Dermis microvascular lymphatic vessel endothelial cell (primary cell): ENCODE data around the gene PIGU. TPM values are rescaled to one million over a fixed set of nuclear protein-coding genes. Genes with fewer than 3 reads are reported as not detected.
"Not testable (repeated sequence)": the region's sequence is repeated elsewhere in the genome, so short reads cannot be mapped to it uniquely, and the experiment has no call there.

ENCODE experiments used
- DNase-seq, 2 donors: peaks; one replicate each; pipeline versions ENCODE4 v3.0.0 to v3.0.0-alpha.2; 2010; ENCODE audit warnings: low read depth in 2 of 2
- total RNA-seq: library from RNA; depleted of rRNA; stranded (reverse); fragments of >200 nt; gene quantifications from 2 replicates; pipeline ENCODE4 v1.2.1, GENCODE V29; 2014

The PIGU gene
- total RNA-seq, 1 donor from 2014 or later = 3.9 TPM

GRCh38 chr20:34536798-34537394, 140.0 kb downstream of the PIGU start:
- peak in 1 of 2 donors; percentile 65 for DNase-seq

- DNase-seq = no peak
These were observed 141.0 kb downstream of the PIGU start for GRCh38 chr20:34535857-34536256.

GRCh38 chr20:34535301-34535840, 141.5 kb downstream of the PIGU start:
- DNase-seq = no peak

GRCh38 chr20:34534391-34535165, 142.3 kb downstream of the PIGU start:
- DNase-seq = no peak

DNA sequence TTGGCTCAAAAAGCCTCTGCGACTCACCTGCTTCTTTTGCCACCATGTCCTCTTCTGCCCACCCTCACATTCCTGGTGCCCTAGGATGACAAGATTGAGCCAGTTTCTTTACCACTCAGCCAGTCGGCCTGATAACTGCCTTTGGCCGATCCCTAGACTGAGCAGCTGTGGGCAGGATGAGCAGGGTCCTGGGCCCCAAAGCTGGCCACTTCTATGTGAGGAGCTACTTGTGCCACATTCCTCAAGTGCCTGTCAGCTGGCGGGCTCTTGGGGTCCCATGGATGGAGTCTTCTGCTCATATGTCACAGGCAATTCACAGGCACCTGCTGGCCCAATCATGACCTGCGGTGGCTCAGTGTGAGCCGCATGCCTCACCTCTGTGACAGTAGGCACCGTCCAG, 144.1 kb downstream of the PIGU start:
- no peak for DNase-seq

GRCh38 chr20:34532320-34532719, 144.6 kb downstream of the PIGU start:
- DNase-seq = no peak

- DNase-seq = no peak
These were observed 145.2 kb downstream of the PIGU start for GRCh38 chr20:34531608-34532265.

DNA sequence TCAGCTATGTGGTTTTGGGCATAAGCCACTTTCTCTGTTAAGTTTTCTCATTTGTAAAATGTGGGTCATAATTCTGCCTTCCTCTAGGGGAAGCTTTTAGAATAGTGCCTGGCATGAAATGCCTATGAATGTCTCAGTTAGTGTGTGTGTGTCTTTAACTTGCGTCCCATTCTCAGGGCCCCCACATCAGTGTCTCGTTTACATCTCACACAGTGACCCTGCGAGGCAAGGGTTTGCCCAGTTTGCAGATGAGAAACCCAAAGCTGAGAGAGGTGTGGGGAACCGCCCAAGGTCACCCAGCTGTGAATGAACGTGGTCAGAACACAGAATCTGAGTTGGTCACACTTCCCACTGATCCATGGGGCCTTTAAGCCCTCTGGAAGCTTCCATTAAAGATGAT, 146.6 kb downstream of the PIGU start:
- DNase-seq = no peak

DNA sequence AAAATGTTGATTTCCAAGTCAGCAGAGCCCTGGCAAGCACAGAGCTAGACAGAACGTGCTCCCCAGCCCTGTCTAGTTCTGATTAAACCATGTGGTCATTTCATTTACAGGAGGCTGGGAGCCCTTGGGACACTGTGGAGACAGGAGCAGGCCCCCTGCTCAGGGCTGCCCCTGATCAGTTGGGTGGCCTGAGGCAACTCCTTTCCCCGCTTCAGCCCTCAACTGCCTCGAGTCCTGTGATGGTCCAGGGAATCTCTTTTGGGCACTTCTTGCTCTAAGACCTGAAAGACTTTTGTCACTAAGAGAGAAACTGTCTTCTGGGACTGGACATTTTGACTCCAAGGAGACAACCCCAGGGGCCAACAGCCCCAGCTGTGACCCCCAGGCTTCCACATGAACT, 147.2 kb downstream of the PIGU start:
- DNase-seq = no peak

- peak; percentile 72 for DNase-seq
These were observed 148.0 kb downstream of the PIGU start for GRCh38 chr20:34528921-34529297.

DNA sequence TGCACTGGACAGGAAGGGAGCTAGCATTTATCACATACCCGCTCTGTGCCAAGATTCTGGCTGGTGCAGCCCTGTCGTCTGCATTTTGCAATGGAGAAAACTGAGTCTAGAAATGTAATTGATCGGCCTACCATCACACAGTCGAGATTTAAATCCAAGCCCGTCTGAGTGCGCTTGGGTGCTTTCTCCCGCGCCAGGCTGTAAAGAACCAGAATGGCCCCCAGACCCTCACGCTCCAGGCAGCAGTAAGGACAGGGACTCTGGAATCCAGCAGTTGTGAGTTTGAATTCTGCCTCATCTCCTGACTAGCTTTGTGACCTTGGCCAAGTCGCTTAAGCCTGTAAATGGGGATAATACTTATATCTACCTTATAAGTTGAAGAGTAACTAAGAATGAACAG, 149.9 kb downstream of the PIGU start:
- no peak for DNase-seq

DNA sequence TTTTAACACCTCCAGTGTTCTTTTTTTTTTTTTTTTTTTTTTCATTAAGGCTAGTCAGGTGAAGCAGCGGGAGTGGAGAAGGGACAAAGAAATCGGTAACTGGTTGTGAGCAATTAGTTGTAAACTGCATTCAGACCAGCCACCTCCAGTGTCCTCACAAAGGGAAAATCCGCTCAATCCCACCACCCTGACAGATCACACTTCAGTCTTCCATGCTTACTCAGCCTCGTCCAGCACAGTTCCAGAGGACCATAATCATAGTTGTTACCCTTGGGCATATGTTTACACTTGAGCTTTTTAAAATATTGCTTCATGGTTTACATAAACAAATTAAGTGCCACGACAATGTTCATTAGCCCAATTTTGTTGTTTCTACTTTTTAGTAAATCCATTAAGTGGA, 150.4 kb downstream of the PIGU start:
- no peak for DNase-seq

- peak; percentile 91 to 99 for DNase-seq
These were observed 151.0 kb downstream of the PIGU start for GRCh38 chr20:34525709-34526416.

DNA sequence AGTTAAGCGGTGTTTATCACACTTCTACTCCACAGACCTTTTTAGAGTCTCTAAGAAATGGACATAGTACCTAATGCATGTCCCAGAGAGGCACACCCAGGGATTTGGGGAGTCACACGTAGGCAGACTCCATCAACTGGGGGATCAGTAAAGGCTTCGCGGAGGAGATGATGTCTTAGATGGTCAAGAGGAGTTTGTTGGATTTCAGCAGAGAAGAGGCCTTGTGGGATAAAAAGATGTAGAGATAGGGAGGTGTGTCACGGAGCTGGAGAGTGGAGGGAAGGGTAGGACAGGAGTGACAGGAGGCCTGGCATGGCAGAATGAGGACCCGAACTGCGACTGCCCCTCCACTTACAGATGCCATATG, 151.6 kb downstream of the PIGU start:
- no peak for DNase-seq

DNA sequence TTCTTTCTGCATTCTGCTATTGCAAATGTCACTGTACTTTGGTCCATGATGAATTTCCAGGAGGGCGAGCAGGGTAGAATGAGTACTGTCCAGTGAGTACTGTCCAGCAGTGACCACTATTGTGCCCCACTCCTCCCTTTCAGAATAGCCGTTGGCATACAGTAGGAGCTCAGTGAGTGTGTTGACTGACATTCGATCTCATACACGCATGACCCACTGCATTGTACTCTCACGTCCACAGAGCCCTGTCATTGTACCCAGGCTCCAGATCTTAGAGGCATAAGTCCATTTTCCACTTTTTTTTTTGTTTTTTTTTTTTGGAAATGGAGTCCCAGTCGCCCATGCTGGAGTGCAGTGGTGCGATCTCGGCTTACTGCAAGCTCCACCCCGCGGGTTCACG, 152.5 kb downstream of the PIGU start:
- DNase-seq = no peak

GRCh38 chr20:34522969-34523871, 153.7 kb downstream of the PIGU start:
- peak in 1 of 2 donors; percentile 71 for DNase-seq

DNA sequence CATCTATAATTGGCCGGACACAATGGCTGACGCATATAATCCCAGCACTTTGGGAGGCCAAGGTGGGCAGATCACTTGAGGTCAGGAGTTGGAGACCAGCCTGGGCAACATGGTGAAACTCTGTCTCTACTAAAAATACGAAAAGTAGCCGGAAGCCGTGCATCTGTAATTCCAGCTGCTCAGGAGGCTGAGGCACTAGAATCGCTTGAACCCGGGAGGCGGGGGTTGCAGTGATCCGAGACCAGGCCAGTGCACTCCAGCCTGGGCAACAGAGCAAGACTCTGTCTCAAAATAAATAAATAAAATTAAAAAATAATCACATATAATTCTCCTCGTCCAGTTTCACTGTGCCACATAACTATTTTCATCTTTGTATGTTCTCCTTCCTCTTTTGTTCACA, 157.1 kb downstream of the PIGU start:
- not testable (repeated sequence) for DNase-seq

DNA sequence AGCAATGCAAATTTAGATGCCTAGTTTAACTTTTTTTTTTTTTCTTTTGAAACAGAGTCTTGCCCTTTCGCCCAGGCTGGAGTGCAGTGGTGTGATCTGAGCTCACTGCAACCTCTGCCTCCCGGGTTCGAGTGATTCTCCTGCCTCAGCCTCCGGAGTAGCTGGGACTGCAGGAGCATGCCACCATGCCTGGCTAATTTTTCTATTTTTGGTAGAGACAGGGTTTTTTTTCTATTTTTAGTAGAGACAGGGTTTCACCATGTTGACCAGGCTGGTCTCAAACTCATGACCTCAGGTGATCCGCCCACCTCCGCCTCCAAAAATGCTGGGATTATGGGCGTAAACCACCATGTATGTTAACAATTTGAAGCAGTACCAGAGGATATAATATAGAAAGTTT, 158.0 kb downstream of the PIGU start:
- DNase-seq = not testable (repeated sequence)

DNA sequence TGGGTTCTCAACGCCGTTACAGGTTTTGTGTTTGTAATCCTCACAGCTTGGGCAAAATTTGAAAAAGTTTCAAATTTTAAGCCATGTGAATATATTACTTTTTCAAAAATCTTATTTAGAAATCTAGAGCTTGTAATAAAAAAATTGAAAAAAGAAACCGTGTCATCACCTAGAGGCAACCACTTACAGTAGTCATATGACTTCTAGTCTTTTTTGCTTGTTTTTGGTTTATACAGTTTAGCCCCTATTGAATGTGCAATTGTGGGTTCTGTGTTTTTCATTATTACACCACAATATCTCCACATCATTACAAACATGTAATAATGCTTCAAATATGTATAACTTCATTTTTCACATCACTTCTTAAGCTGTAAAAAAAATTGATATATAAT, 159.8 kb downstream of the PIGU start:
- DNase-seq = no peak

DNA sequence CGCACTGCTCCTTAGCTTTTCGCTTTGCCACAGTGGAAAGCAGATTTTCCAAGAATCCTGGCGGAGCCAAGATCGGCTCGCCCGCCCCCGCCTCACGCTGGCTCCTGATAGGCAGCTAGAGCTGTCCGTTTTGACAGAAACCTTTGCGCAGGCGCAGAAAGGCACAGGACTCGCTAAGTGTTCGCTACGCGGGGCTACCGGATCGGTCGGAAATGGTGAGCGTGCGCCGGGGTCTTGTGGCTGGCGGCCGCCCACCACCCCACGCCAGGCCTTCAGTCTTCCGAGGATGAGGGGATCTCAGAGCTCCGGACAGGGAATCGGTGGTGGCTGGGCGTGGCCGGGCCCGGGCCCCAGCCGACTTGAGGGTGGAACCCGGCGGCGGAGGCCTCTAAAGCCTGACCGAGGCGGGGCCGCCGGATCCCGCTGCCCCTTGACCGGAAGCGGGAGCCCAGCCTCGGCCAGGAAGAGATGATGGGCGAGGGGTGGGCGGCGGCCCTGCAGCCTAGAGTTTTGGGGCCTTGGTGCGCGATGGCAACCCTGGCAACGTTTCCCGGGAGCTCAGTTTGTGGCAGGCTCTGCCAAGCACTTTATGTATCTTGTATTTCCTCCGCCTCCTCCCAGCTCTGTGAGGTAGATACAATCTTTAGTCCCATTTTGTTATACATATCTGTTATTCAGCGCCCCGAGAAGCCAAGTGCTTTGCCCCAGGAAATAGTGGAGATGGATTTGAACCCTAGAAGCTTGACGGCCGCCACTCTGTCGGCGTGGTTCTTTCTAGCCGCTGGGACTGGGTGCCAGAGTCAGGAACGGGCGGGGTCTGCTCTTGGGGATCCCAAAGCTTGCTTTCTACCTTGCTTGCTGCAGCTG, 160.4 kb downstream of the PIGU start, which contains the start of gene DYNLRB1:
TSS of gene DYNLRB1 (plus strand) at position 176 of the 867 bp plus-strand sequence. CDS start at position 213, 37 bp downstream.
- peak; percentile 94 to 98 for DNase-seq
